B cell (primary cell): ENCODE data around the gene CLEC1B. TPM values are rescaled to one million over a fixed set of nuclear protein-coding genes. Genes with fewer than 3 reads are reported as not detected.

Experiments used
- ATAC-seq: fragments of 200-7000 bp; cut with Tn5 transposase; one replicate; pipeline ENCODE4 v1.10.0; 2021; ENCODE audit warnings: low read depth, mild to moderate bottlenecking, moderate number of reproducible peaks, moderate library complexity
- CTCF ChIA-PET: fragments of 350-600 bp; sonication (Branson Sonifier 250); formaldehyde crosslinking; loops from one replicate; lab custom pipeline; 2021; ENCODE audit warnings: antibody characterized with exemption, inconsistent platforms; lab: Charles Lee
- POLR2A ChIA-PET: fragments of 350-600 bp; sonication (Branson Sonifier 250); formaldehyde crosslinking; loops from one replicate; lab custom pipeline; 2021; ENCODE audit warnings: antibody characterized with exemption; lab: Charles Lee
- DNase-seq: peaks from one replicate; pipeline ENCODE4 v3.0.0; 2013
- H2AFZ ChIP-seq: 2 replicates; pipeline ENCODE4 v1.6.1; 2012; ENCODE audit warnings: mild to moderate bottlenecking, low read depth, low read length; ENCODE audit not compliant: insufficient read depth, poor library complexity, severe bottlenecking
- H3K27ac ChIP-seq, 2 donors: 1 replicate in 1 of 2; 2 replicates in 1 of 2; pipeline ENCODE4 v1.5.1; 2012 to 2013; ENCODE audit warnings: low read length in 2 of 2, mild to moderate bottlenecking in 2 of 2, moderate library complexity in 1 of 2
- H3K27me3 ChIP-seq, 4 experiments: fragments of 200-600 bp in 1 of 4; sonication (generic) in 1 of 4; replicated peaks in 1 of 4; 1 replicate in 2 of 4; 2 replicates in 2 of 4; pipeline versions ENCODE4 v1.6.1 to v1.7.0; 2013 to 2016; ENCODE audit warnings: low read length in 3 of 4, mild to moderate bottlenecking in 2 of 4, mixed read lengths in 1 of 4, moderate library complexity in 1 of 4; ENCODE audit not compliant: insufficient read depth in 4 of 4, control insufficient read depth in 3 of 4; ENCODE audit errors: control extremely low read depth in 1 of 4
- H3K36me3 ChIP-seq, 2 experiments: replicated peaks in 1 of 2; 1 replicate in 1 of 2; 2 replicates in 1 of 2; pipeline versions ENCODE4 v1.6.1 to v1.7.1; 2013; ENCODE audit warnings: low read length in 1 of 2; ENCODE audit not compliant: insufficient read depth in 2 of 2, control insufficient read depth in 1 of 2; ENCODE audit errors: control extremely low read depth in 1 of 2, extremely low read depth in 1 of 2
- H3K4me1 ChIP-seq, 2 donors: fragments of 200-600 bp in 1 of 2; sonication (generic) in 1 of 2; 1 replicate in 1 of 2; 2 replicates in 1 of 2; pipeline versions ENCODE4 v1.5.1 to v1.6.1; 2013 to 2017; ENCODE audit warnings: low read length in 2 of 2; ENCODE audit not compliant: control insufficient read depth in 2 of 2, insufficient read depth in 2 of 2
- H3K4me2 ChIP-seq: replicated peaks from 2 replicates; pipeline ENCODE3; 2012; ENCODE audit warnings: mild to moderate bottlenecking, low read depth, low read length; ENCODE audit not compliant: poor library complexity, severe bottlenecking
- H3K4me3 ChIP-seq, 5 experiments: fragments of 200-600 bp in 1 of 5; sonication (generic) in 1 of 5; 1 replicate in 3 of 5; 2 replicates in 2 of 5; pipeline versions ENCODE4 v1.5.1 to v1.7.0; 2011 to 2016; ENCODE audit warnings: low read length in 4 of 5, mild to moderate bottlenecking in 4 of 5, low read depth in 2 of 5, control low read depth in 1 of 5, moderate library complexity in 1 of 5; ENCODE audit not compliant: insufficient read depth in 1 of 5; ENCODE audit errors: control extremely low read depth in 1 of 5, extremely low read depth in 1 of 5
- H3K79me2 ChIP-seq: fragments of 200-600 bp; sonication (generic); one replicate; pipeline ENCODE4 v1.6.0; 2016; ENCODE audit warnings: low read length; ENCODE audit not compliant: control insufficient read depth, insufficient read depth
- H3K9ac ChIP-seq: fragments of 200-600 bp; sonication (generic); 2 replicates; pipeline ENCODE4 v1.6.1; 2017; ENCODE audit warnings: mild to moderate bottlenecking, low read length, moderate library complexity
- H3K9me3 ChIP-seq, 3 donors: one replicate each; pipeline versions ENCODE4 v1.6.1 to v1.7.1; 2013; ENCODE audit warnings: low read length in 2 of 3; ENCODE audit not compliant: control insufficient read depth in 2 of 3, insufficient read depth in 1 of 3; ENCODE audit errors: control extremely low read depth in 1 of 3
- H4K20me1 ChIP-seq: 2 replicates; pipeline ENCODE4 v1.6.0; 2012; ENCODE audit warnings: mild to moderate bottlenecking, low read length; ENCODE audit not compliant: insufficient read depth, control insufficient read depth, poor library complexity, severe bottlenecking
- H3K27ac Mint-ChIP-seq: one replicate; pipeline ENCODE4 v1.8.0; 2021; ENCODE audit warnings: mixed read lengths
- H3K27me3 Mint-ChIP-seq: one replicate; pipeline ENCODE4 v1.8.0; 2021; ENCODE audit warnings: mixed read lengths
- H3K4me1 Mint-ChIP-seq: one replicate; pipeline ENCODE4 v1.8.0; 2021; ENCODE audit warnings: mixed read lengths
- H3K4me3 Mint-ChIP-seq: one replicate; pipeline ENCODE4 v1.8.0; 2021; ENCODE audit warnings: mixed read lengths
- H3K9me3 Mint-ChIP-seq: one replicate; pipeline ENCODE4 v1.8.0; 2022; ENCODE audit warnings: mixed read lengths; ENCODE audit not compliant: insufficient read depth
- EZH2 ChIP-seq: IDR thresholded peaks from 2 replicates; pipeline ENCODE4 v1.6.1; 2012; ENCODE audit warnings: borderline replicate concordance, low read depth, mild to moderate bottlenecking, moderate library complexity, low read length; ENCODE audit not compliant: insufficient read depth, poor library complexity, severe bottlenecking
- WGBS: methylation state at CpG from one replicate; pipeline ENCODE4 v1.1.5; 2013; ENCODE audit warnings: missing lambda C conversion rate; ENCODE audit not compliant: insufficient coverage; 5-methylcytosine and 5-hydroxymethylcytosine counted together
- intact Hi-C: fragments of 100-400 bp; cut with micrococcal nuclease; formaldehyde crosslinking; loops from one replicate; pipeline ENCODE4 v1.10.0; 2022
- polyA plus RNA-seq: library from polyadenylated mRNA; depleted of rRNA; stranded (reverse); fragments of >200 nt; gene quantifications from 2 replicates; pipeline ENCODE4 v1.2.3, GENCODE V29; 2012
- total RNA-seq, 2 donors: library from RNA; stranded (reverse); fragments of 120-200 nt in 1 of 2; gene quantifications; 1 replicate in 1 of 2; 2 replicates in 1 of 2; pipeline versions ENCODE4 v1.2.3 to v1.2.4, GENCODE V29; 2013 to 2022
- TF ChIP-seq, protein P1 (sequence below): fragments of 200-600 bp; IDR thresholded peaks from one replicate; pipeline ENCODE4 v1.8.0; 2022; ENCODE audit warnings: antibody characterized with exemption, mild to moderate bottlenecking

The CLEC1B gene
- total and polyA plus RNA-seq, 2 donors (not counting 1 experiment from before 2014, with no cell fraction given): not detected

- intact Hi-C loops: loop anchor here (10.0 kb wide), 2 partner anchors 94 to 164 kb away; no protein-coding TSS in a partner anchor
- no peaks in the 10 kb centered on the region for H3K4me1 ChIP-seq
- POLR2A ChIA-PET: no interaction called here
- H3K4me3 ChIP-seq: no peak within 1 kb of the TSS
- no peaks in the 10 kb centered on the region for H3K36me3 ChIP-seq
- Mint-ChIP-seq H3K4me3 (no peak within 1 kb of the TSS), H3K27me3 (peaks cover 42% of the 10 kb centered on the region), H3K4me1 (no peaks in the 10 kb centered on the region), H3K27ac (no peak within 1 kb of the TSS), H3K9me3 (peaks cover 2% of the 10 kb centered on the region)
- DNase-seq: no peak
- H3K27me3 ChIP-seq: peaks cover 0 to 3% (median 0%) of the 10 kb centered on the region in 4 experiments
- H4K20me1 ChIP-seq: no peaks in the 10 kb centered on the region
- 96% methylated on average over 5 of the region's 14 CpGs for WGBS
- no peak for TF ChIP-seq EZH2
- TF ChIP-seq, protein P1, sequence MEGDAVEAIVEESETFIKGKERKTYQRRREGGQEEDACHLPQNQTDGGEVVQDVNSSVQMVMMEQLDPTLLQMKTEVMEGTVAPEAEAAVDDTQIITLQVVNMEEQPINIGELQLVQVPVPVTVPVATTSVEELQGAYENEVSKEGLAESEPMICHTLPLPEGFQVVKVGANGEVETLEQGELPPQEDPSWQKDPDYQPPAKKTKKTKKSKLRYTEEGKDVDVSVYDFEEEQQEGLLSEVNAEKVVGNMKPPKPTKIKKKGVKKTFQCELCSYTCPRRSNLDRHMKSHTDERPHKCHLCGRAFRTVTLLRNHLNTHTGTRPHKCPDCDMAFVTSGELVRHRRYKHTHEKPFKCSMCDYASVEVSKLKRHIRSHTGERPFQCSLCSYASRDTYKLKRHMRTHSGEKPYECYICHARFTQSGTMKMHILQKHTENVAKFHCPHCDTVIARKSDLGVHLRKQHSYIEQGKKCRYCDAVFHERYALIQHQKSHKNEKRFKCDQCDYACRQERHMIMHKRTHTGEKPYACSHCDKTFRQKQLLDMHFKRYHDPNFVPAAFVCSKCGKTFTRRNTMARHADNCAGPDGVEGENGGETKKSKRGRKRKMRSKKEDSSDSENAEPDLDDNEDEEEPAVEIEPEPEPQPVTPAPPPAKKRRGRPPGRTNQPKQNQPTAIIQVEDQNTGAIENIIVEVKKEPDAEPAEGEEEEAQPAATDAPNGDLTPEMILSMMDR: no peak
- no peaks in the 10 kb centered on the region for H3K79me2 ChIP-seq
- ATAC-seq: no peak
- no peak within 1 kb of the TSS for H3K4me2 ChIP-seq
- no peak within 1 kb of the TSS for H3K9ac ChIP-seq
- no peak within 1 kb of the TSS for H2AFZ ChIP-seq
- CTCF ChIA-PET: no interaction called here
- H3K27ac ChIP-seq: no peak within 1 kb of the TSS
- H3K9me3 ChIP-seq: no peaks in the 10 kb centered on the region
Measured at GRCh38 chr12:10030446-10030845, 31.5 kb upstream of the CLEC1B start, which contains the start of gene CLEC9A. Gene CLEC9A, plus strand, starts transcription at chr12:10030682. Its CDS starts 22,006 bp downstream, at chr12:10052688.

- intact Hi-C loops: no loop called here
- Histone ChIP-seq H3K79me2 (no peaks in the 10 kb centered on the region), H2AFZ (no peak overlapping the region), H3K27me3 (peaks cover 0 to 3% (median 0%) of the 10 kb centered on the region in 4 experiments), H3K27ac (no peak overlapping the region), H3K4me3 (no peak overlapping the region), H4K20me1 (no peaks in the 10 kb centered on the region), H3K4me1 (no peaks in the 10 kb centered on the region), H3K4me2 (no peak overlapping the region), H3K9me3 (no peaks in the 10 kb centered on the region), H3K9ac (no peak overlapping the region), H3K36me3 (no peaks in the 10 kb centered on the region)
- Mint-ChIP-seq H3K9me3 (peaks cover 2% of the 10 kb centered on the region), H3K27me3 (peaks cover 33% of the 10 kb centered on the region), H3K4me3 (no peak overlapping the region), H3K27ac (no peak overlapping the region), H3K4me1 (no peaks in the 10 kb centered on the region)
- ChIA-PET CTCF (interaction anchor here (0.7 kb wide), 1 partner anchor 370 kb away, joined by 3 read pairs; no protein-coding TSS in a partner anchor), POLR2A (no interaction called here)
- TF ChIP-seq, protein P1: no peak
- no peak for TF ChIP-seq EZH2
- no peak for DNase-seq
- 60% methylated on average over 2 of the region's 4 CpGs for WGBS
- ATAC-seq: no peak
Measured at GRCh38 chr12:10027721-10028120, 28.8 kb upstream of the CLEC1B start.
